ENCODE measurements around the gene COLGALT1. TPM values are rescaled to one million over a fixed set of nuclear protein-coding genes. Genes with fewer than 3 reads are reported as not detected.

The COLGALT1 gene
- total and polyA plus RNA-seq, 10 of the 15 experiments (the other 5 are each of a cell fraction or from before 2014, with no cell fraction given) = 1.2 to 78.8 (median 29.8) TPM

DNA sequence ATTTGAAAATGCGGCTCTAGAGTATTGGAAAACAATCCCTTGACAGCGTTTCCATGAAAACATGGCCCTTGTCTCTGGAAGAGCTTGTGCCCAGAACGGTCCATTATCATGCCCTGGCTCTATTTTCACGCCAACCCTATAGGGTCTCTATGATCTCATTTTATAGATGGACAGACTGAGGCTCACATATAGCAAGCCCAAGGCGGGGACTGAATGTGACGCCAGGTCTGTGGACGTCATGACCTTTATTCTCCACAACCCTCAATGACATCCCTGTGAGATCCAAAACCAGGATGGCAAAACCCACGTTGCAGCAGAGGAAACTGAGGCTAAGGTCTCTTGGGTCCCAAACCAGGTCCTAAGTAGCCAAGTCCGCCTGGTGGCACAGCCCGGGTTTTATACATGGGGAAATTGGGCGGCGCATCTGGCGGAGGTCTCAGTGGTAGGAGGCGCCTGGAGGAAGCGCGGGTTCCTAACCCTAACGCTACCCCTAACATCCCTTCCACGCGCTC is 425 bp upstream of the COLGALT1 start:
- POLR2A ChIA-PET = interaction anchor here (0.6 kb wide), 1 partner anchor 58 kb away, joined by 3 read pairs; no protein-coding TSS in a partner anchor
- peak overlapping the region; percentile 50 for H3K9ac ChIP-seq (ENCODE audit: control insufficient read depth, insufficient read depth, low read length)
- peak overlapping the region; percentile 65 for H3K4me3 ChIP-seq
- peak overlapping the region; percentile 100 for H3K4me2 ChIP-seq (ENCODE audit: control insufficient read depth, insufficient read depth)
- FAIRE-seq = no peak
- CTCF ChIA-PET = interaction anchor here (3.8 kb wide), 1 partner anchor 59 kb away, joined by 11 read pairs; no protein-coding TSS in a partner anchor
- SMC1A ChIA-PET (ENCODE audit: uncharacterized antibody, unreplicated experiment) = interaction anchor here (0.7 to 1.2 kb wide), 2 partner anchors 15 to 43 kb away, joined by 3 read pairs; no protein-coding TSS in a partner anchor
- WGBS (ENCODE audit: insufficient coverage, insufficient replicate concordance, low lambda C conversion rate, missing lambda C conversion rate) = 6% methylated on average over 19 of the region's 19 CpGs
- BruUV-seq (replicated peaks) = no TSS peak
- peaks cover 2 to 3% of the 10 kb centered on the region in 2 experiments; a peak in 2 of 4 replicates for H3K36me3 ChIP-seq (ENCODE audit: control insufficient read depth in 2 of 2, insufficient read depth in 2 of 2, low read length in 1 of 2)
- H3K27ac ChIP-seq (ENCODE audit: control insufficient read depth, insufficient read depth) = no peak overlapping the region
- peak overlapping the region; percentile 96 for H2AFZ ChIP-seq (ENCODE audit: control insufficient read depth, low read depth, low read length)
- H3K4me1 ChIP-seq (ENCODE audit: control insufficient read depth, insufficient read depth, low read length) = 0 out of 2 replicates have a peak, but pooled peaks cover 4% of the 10 kb centered on the region
- no peaks in the 10 kb centered on the region for H3K9me3 ChIP-seq (replicated peaks; ENCODE audit: control insufficient read depth, insufficient read depth, low read length)
- H4K20me1 ChIP-seq (ENCODE audit: control insufficient read depth, insufficient read depth) = no peaks in the 10 kb centered on the region
- intact Hi-C loops (cut with micrococcal nuclease; ENCODE audit: unreplicated experiment) (loop anchor here (2.0 to 5.0 kb wide), 2 partner anchors 16 to 43 kb away; partner anchors contain the start of gene PGLS), in situ Hi-C loops (cut with MboI) (no loop called here)
- peak; percentile 30 for ATAC-seq
- RAD21 ChIA-PET (ENCODE audit: unreplicated experiment) = interaction anchor here (1.0 kb wide), 2 partner anchors 19 to 43 kb away, joined by 3 read pairs; partner anchors contain the start of gene PGLS
- peaks cover 16% of the 10 kb centered on the region for H3K79me2 ChIP-seq (ENCODE audit: control insufficient read depth, insufficient read depth, low read length)
- no peak for DNase-seq (ENCODE audit: low read depth, low spot score)
- no peaks in the 10 kb centered on the region for H3K27me3 ChIP-seq (replicated peaks in 1 of 2; ENCODE audit: control insufficient read depth in 2 of 2, insufficient read depth in 2 of 2, low read length in 1 of 2)
- no peak for TF ChIP-seq ZNF207 (IDR thresholded peaks at IDR 0.05; ENCODE audit: borderline replicate concordance)
- no peak for TF ChIP-seq PAX5 (IDR thresholded peaks at IDR 0.05; ENCODE audit: borderline replicate concordance, low read depth, low read length)
- TF ChIP-seq EED (IDR thresholded peaks at IDR 0.05; ENCODE audit: low read depth) = no peak
- no peak for TF ChIP-seq HDAC2 (IDR thresholded peaks at IDR 0.05)
- TF ChIP-seq GATAD2B (conservative IDR thresholded peaks at IDR 0.05; ENCODE audit: low read depth) = no peak
- peak; percentile 39; the same call in 1 of the 2 replicates for TF ChIP-seq ZNF217 (IDR thresholded peaks at IDR 0.05)
- TF ChIP-seq, protein P1, sequence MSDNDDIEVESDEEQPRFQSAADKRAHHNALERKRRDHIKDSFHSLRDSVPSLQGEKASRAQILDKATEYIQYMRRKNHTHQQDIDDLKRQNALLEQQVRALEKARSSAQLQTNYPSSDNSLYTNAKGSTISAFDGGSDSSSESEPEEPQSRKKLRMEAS (IDR thresholded peaks at IDR 0.05; ENCODE audit: low read depth, low read length) = no peak
- no peak for TF ChIP-seq SIX5 (IDR thresholded peaks at IDR 0.05; ENCODE audit: low read depth, low read length, severe bottlenecking)
- no peak for TF ChIP-seq POU2F2 (IDR thresholded peaks at IDR 0.05; ENCODE audit: borderline replicate concordance, low read depth, low read length)
- 0 out of 2 replicates have a peak, but pooled peaks have one; percentile 18 for TF ChIP-seq CBFB (IDR thresholded peaks at IDR 0.05; ENCODE audit: low read depth)
- no peak for TF ChIP-seq NFYA (IDR thresholded peaks at IDR 0.05; ENCODE audit: borderline replicate concordance, low read depth, low read length)
- TF ChIP-seq MEF2B (IDR thresholded peaks at IDR 0.05; ENCODE audit: partially characterized antibody, poor library complexity, severe bottlenecking) = no peak
- TF ChIP-seq SMAD5 (IDR thresholded peaks at IDR 0.05; ENCODE audit: low read depth) = no peak
- no peak for TF ChIP-seq CHD2 (IDR thresholded peaks at IDR 0.05; ENCODE audit: borderline replicate concordance, low read depth, low read length)
- TF ChIP-seq, protein P2, sequence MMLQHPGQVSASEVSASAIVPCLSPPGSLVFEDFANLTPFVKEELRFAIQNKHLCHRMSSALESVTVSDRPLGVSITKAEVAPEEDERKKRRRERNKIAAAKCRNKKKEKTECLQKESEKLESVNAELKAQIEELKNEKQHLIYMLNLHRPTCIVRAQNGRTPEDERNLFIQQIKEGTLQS (IDR thresholded peaks at IDR 0.05; ENCODE audit: borderline replicate concordance, extremely low read depth, low read depth, low read length) = no peak
- TF ChIP-seq SPI1 (IDR thresholded peaks at IDR 0.05; ENCODE audit: borderline replicate concordance, insufficient read depth, low read depth, low read length) = no peak
- TF ChIP-seq SUZ12 (IDR thresholded peaks at IDR 0.05; ENCODE audit: unreplicated experiment) = no peak
- TF ChIP-seq SMAD1 (IDR thresholded peaks at IDR 0.05; ENCODE audit: low read depth, partially characterized antibody) = no peak
- no peak for TF ChIP-seq TCF3 (IDR thresholded peaks at IDR 0.05; ENCODE audit: borderline replicate concordance, insufficient read depth, low read depth, low read length)
- no peak for TF ChIP-seq NR2C1 (IDR thresholded peaks at IDR 0.05)
- TF ChIP-seq, protein P3, sequence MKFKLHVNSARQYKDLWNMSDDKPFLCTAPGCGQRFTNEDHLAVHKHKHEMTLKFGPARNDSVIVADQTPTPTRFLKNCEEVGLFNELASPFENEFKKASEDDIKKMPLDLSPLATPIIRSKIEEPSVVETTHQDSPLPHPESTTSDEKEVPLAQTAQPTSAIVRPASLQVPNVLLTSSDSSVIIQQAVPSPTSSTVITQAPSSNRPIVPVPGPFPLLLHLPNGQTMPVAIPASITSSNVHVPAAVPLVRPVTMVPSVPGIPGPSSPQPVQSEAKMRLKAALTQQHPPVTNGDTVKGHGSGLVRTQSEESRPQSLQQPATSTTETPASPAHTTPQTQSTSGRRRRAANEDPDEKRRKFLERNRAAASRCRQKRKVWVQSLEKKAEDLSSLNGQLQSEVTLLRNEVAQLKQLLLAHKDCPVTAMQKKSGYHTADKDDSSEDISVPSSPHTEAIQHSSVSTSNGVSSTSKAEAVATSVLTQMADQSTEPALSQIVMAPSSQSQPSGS (IDR thresholded peaks at IDR 0.05; ENCODE audit: low read length) = no peak

All from GM12878 (cell line).